OCI-LY3 (cell line): ENCODE results near the gene LMNTD2.

Experiments used
- CTCF ChIP-seq: fragments of 200-600, 300-600 bp; sonication (generic); IDR thresholded peaks from 2 replicates; pipeline ENCODE4 v1.5.1; 2014; ENCODE audit warnings: antibody characterized with exemption, low read length, low read depth
- EZH2phosphoT487 ChIP-seq: fragments of 200-600 bp; shearing (Covaris generic); IDR thresholded peaks from 2 replicates; pipeline ENCODE4 v1.6.1; 2018; ENCODE audit warnings: antibody characterized with exemption, mixed run types, low read depth

GRCh38 chr11:571802-572185 lies 11.3 kb upstream of the LMNTD2 start:
- no peak for TF ChIP-seq CTCF
- TF ChIP-seq EZH2phosphoT487 = no peak
